Fibroblast of the conjunctiva (primary cell): ENCODE results near the gene EXD3.
"Not testable (repeated sequence)": the region's sequence is repeated elsewhere in the genome, so short reads cannot be mapped to it uniquely, and the experiment has no call there.

Source experiments
- DNase-seq: peaks from one replicate; pipeline ENCODE4 v3.0.0-alpha.2; 2010; ENCODE audit warnings: low read depth

Gene EXD3

GRCh38 chr9:137379761-137380161 is 43.2 kb downstream of the EXD3 start:
- DNase-seq = no peak

DNA sequence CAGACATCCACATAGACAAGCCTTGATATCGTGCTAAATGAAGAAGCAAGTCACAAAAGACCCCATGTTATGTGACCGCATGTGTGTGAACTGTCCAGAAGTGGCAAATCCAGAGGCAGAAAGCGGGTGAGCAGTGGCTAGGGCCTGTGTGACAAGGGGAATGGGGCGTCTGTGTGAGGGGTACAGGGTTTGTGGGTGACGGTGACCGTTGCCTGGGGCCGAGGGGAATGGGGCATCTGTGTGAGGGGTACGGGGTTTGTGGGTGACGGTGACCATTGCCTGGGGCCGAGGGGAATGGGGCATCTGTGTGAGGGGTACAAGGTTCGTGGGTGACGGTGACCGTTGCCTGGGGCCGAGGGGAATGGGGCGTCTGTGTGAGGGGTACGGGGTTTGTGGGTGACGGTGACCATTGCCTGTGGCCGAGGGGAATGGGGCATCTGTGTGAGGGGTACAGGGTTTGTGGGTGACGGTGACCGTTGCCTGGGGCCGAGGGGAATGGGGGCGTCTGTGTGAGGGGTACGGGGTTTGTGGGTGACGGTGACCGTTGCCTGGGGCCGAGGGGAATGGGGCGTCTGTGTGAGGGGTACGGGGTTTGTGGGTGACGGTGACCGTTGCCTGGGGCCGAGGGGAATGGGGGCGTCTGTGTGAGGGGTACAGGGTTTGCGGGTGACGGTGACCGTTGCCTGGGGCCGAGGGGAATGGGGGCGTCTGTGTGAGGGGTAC is 44.1 kb downstream of the EXD3 start:
- not testable (repeated sequence) for DNase-seq

DNA sequence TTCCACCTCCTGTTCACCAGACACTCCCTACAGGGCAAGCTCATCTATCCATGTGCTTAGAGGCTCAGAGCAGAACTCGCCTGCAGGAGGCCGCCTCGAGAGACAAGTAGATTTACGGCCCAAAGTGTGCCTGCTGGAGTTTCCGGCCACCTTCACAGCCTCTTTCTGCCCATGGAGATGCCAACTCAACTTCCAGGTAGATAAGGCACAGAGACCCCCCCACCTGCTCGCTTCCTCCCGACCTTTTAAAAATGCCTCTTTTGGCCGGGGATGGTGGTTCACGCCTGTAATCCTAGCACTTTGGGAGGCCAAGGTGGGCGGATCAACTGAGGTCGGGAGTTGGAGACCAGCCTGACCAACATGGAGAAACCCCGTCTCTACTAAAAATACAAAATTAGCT is 46.6 kb downstream of the EXD3 start:
- DNase-seq = no peak

DNA sequence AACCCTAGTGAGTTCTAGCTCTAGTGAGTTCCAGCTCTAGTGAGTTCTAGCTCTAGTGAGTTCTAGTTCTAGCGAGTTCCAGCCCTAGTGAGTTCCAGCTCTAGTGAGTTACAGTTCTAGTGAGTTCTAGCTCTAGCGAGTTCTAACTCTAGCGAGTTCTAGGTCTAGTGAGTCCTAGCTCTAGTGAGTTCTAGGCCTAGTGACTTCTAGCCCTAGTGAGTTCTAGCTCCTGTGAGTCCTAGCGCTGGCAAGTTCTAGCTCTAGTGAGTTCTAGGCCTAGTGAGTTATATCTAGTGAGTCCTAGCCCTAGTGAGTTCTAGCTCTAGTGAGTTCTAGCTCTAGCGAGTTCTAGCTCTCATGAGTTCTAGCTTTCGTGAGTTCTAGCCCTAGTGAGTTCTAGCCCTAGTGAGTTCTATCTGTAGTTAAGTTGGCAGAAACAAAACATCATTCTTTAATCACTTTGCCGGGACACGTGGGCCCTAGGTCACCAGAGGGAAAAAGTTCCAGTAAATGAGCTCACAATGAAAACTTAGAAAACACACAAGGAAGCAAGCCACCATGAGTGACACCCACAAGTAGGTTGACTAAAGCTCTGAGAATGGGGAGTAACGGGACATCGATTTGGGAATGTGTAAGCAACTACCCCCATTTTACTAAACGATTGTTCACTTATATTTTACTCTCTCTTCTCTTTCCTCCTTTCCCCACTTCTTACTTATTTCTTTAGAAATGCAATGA is 47.5 kb downstream of the EXD3 start:
- DNase-seq = no peak

- no peak for DNase-seq
Observed at GRCh38 chr9:137374131-137374845, 48.7 kb downstream of the EXD3 start.

GRCh38 chr9:137373611-137373980 is 49.4 kb downstream of the EXD3 start:
- no peak for DNase-seq

GRCh38 chr9:137372693-137373610 is 50.0 kb downstream of the EXD3 start:
- no peak for DNase-seq

DNA sequence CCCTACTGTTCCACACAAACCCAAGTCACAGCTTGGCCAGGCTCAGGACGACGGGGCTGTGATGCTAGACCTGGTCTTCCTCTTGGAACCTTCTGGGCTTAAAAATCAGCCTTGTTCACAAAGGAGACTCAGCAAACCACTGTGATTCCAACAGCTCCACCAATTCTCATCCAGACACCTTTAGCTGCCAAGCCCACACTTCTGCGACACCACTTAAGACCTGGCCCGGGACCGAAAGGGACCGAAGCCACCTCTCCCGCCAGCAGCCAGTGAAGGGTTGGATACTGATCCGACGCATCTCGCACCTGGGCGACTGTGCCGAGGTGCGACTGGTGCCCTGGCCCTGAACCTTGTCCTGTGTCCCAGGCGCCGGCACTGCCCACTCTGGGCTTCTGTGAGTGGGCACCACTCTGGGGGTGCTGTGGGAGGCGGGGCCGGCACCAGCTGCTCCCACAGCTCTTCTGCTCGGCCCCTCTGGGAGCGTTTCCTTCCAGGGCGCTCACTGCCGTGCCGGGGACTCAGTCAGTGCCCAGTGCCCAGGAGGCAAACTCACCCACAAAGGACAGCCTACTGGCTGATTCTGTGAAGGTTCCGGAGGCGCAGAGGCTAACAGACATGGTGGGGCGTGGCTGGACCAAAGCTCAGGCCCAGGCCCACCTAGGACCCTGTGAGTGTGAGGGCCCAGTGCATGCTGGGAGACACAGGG is 50.9 kb downstream of the EXD3 start:
- DNase-seq = no peak

DNA sequence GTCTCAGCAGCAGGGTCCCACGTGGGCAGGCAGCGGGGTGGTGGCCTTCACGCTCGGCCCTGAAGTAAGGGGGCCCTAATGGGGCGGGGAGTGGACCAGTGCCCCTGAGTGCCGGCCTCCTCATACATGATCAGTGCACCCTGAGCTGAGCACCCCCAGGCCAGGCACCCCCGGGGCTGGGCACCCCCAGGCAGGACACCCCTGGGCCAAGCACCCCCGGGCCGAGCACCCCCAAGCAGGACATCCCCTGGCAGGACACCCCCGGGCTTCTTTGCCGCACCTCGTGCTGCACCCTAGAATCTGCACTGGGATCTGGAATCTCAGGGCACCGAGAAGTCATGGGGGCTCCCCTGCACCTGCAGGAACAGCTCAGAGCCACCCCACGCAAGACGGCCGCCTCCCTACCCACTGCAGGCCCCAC is 51.4 kb downstream of the EXD3 start:
- DNase-seq = no peak

DNA sequence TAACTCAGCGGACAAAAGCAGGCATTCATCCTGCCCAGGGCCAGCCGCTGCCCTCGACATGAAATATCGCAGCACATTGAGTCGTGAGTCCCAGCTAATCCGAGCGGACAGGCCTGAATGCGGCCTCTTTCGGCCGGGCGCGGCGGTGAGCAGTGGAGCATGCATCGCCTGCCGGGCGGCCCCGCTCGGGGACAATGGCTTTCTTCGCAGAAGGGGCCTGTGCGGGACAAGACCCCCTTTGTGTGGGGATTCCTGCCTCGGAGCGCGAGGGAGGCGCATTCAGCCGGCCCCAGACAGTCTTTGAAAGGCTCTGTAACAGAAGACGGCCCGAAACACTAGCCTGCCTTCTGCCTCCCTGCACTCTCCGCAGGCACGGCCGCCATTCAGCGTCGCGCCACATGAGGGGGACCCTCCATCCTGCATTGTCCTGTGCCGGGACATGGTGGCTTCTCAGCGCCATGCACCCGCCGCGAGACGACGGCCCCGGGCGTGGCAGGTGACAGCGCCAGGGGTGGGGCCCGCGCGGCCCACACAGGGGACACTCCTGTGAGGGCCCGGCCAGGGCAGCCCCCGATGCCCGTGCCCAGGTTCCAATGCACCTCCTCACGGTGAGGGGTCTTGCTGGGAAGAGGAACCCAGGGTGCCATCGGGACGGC is 52.0 kb downstream of the EXD3 start:
- DNase-seq = no peak

DNA sequence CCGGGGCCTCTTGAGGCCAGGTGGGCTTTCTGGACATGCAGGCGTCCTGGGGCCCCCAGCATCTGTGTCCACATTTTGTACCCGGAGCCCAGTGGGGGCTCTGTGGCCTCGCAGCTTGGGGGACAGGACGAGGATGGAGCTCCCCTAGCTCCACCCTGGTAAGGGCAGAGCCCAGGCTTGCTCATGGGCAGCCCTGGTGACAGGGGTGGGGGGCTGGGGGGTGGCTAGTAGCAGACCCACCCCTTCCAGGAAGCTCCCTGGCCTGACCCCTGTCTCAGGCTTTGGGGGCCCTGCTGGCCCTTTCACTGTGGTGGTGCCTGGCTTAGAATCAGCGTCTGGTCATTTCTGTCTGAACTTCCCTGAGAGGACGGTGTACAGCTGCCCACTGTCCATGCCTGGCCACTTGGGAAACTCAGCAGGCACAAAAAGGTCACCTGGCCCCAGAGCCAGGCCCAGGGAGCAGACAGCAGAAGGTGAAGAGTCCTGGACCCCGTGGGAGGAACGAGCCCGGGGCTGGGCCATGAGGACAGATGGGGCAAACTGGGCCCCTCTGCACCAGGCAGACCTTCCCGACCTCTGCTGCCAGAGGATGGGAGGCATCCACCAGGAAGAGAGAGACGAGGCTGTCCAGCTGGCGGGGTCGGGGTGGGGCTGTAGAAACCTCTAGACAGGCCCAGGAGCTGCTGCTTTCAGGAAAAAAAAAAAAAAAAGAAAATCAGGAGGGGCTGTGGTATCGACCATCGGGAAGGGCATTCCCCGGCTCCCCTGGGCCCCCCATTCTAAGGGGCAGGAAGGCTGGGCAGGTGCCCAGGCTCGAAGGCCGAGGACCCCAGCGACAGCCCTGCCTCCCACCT is 52.8 kb downstream of the EXD3 start:
- no peak for DNase-seq

DNA sequence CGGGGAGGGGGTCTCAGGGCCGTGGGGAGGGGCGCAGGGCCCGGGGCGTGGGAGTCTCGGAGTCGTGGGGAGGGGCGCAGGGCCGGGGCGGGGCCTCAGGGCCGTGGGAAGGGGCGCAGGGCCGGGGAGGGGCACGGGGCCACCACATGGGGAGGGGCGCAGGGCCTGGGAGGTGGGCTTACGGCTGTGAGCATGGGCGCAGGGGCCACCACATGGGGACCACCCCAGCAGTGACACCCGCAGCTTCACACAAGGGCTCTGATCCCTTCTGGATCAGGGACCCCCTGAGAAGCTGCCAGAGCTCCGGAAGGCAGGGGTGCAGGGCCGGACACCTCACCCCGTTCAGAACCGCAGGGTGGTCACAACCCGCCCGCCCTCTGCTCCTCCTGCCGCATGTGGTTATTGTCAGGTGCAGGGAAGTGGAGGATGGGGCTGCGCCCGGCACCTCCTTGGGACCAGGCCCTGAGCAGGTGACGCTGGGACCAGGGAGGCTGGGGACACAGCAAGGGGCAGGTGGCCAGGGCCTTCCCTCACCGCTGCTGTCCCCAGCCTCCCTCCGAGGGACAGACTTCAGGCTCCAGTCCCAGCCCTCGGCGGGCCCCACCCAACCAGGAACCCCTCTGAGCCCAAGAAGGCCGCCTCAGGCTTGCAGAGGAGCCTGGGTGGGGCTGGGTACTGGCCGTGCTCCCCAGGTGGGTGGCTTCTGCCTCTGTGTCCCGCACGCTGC is 53.7 kb downstream of the EXD3 start:
- DNase-seq = no peak

DNA sequence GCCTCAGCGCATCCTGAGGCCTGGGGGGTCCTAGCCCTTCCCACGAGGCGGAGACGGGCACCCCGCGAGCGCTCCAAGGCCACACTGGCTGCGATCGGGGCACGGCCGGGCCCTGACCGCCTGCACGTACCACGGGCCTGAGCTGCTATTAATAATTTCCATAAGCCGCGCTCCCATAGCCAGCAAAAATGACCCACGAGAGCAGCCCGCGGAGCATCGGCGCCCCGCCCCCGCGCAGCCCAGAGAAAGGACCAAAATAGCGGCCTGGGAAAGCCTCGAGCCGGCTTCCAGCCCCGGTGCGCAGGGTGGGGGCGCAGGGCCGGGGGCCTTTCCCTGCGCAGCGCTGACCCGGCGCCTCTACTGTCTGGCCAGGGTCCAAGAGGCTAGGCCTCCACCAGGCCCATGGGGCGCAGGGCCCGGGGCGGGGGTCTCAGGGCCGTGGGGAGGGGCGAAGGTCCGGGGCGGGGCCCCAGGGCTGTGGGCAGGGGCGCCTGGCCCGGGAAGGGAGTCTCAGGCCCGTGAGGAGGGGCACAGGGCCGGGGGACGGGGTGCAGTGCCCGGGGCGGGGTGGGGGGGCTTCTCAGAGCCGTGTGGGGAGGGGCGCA is 54.4 kb downstream of the EXD3 start:
- DNase-seq = no peak

DNA sequence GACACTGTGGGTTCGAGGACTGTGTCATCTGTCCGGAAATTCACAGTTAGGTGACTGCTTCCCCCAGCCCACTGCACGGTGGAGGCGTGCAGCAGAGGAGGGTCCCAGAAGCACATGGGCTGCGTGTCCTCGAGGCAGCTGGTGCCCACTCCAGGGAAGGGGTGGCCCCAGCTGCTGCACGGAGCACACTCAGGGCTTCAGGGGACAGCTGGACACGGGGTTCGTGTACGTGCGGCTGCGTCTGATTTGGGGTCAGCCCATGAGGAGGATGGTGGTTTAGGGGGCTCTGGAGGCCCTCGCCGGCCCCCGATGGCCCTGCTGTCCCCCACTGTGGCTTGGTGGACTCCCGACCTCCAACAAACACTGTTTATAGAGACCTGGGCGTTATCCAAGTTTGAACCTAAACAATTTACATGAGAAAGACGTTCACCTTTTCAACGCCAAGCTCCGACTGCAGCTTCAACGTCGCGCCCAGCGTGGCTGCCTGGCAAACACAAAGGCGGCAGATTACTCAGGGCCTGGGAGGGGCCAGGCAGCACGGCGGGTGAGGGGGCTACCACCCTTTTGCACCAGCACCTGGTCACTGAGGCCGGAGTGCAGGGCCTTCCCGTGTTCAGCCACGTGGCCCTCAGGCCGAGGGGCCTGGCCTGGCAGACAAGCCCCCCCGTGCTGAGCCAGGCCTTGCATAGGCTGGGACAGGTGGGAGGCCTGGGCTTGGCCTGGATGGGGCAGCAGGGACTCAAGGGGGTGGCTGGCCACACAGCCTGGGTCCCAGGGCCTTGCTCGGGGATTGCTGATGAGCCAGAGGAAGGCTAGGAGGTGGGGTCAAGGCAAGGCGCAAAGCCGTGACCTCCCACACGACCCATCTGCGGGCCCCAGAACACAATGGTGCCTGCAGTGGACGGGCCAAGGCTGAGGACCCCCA is 55.2 kb downstream of the EXD3 start:
- DNase-seq = no peak

- DNase-seq = no peak
Observed at GRCh38 chr9:137366891-137367381, 56.0 kb downstream of the EXD3 start.

GRCh38 chr9:137366445-137366810 is 56.5 kb downstream of the EXD3 start:
- no peak for DNase-seq
